ENCODE results near the gene SH3GLB1.

The SH3GLB1 gene

DNA sequence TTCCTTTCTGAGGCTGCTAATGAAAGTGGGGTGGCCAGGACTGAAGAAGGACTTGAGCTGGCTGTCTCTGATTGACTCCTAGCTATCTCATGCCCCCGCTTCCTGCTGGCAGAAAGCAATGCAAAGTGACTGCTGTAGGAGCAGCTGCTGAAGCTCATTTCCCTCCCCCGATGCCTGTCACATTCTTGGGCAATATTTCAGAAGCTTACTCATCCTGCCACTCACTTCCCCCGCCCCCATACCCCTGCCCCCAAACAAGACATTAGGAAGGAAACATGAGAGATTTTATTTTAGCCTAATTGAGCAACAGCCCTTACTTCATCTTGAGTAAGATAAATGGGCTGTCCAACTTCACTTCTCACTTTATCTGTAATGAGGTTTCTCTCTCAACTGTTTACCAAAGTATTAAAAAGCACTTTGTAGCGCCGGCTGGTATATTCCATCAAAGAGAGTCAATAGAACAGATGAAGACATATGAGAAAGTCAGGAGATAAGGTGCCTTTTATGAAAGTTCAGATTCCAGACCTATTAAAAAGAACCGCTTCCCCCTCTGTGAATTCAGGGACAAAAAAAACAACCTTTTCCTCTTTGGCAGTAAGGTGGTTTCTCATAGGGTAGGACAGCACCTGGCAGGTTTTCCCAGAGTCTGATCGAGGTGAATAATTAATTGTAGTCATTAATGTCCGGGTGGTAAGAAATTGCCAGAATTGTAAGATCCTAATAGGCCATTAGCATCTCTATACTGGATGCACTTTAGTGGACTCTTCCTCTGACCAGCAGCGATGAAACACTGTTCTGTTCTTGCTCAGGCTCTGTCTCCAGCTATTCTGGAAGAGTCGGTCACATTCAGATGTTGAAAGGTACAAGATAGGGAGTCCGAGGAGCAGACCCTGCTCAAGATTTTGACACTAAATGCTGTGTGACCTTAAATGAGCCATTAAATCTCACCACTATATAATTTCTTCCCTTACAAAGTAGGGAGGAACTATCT lies 70.2 kb downstream of the SH3GLB1 start:
- peak; percentile 32 to 73 for DNase-seq

DNA sequence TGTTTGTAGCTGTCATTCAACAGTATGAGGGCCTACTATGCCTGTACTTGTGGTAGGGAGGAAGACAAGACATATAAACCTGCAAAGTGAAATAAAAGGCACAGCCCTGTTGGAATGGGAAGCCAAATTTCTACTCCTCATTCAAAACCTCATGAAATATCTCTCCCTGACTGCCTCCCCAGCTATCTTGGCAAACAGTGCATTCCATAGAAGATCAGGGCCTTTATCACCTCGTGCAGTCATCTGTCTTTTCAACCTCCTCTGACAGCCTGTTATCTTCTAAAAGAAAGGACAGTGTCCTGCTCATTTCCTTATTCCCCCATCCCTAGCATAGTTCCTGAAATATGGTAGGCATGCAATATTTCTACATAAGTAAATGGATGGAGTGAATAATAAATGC lies 71.0 kb downstream of the SH3GLB1 start:
- no peak for DNase-seq

DNA sequence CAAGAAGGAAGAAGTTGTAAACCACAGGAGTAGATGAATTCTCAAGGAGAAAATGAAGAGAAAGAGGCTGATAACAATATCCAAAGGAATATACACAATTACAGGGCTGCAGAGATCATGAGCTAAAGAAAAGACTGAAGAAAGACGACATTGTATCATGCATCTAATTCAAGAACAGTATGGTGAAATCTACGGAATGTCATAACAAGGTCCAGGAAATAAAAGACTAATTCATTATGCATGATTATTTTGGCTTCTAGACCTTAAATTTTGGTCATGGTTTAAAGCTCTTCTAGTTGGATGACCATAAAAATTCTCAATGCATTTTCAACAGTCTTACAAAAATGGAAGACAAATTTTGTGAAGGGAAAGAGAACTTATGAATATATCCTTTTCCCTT lies 71.7 kb downstream of the SH3GLB1 start:
- DNase-seq = no peak

DNA sequence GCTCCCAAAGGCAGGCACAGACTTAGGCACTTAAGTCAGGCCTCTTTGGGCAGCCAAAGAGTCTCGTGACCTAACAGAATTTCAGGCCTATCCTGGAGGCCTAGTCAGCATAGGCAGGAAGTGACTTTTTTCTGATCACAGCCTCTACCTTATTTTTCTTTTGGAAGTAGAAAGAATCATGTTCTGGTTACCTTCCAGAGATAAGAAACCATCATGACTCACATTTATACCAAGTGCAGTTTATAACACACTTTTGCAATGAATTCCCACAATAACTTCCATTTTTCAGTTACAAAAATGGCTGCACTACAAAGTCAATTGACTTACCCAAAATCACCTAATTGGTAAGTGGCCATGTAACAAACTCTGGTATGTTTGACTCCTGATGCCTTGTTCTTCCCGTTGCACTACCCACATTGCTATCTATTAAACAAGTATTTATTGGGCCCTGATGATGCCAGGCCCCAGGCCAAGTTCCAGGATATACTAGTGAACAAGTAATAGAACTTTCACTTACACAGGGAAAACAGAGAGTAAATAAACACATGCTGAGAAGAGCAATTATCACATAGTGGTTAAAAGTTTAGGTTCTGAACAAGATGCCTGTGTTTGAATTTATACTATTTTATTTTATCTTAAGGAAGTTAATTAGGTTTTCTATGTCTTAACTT lies 74.3 kb downstream of the SH3GLB1 start:
- no peak for DNase-seq

DNA sequence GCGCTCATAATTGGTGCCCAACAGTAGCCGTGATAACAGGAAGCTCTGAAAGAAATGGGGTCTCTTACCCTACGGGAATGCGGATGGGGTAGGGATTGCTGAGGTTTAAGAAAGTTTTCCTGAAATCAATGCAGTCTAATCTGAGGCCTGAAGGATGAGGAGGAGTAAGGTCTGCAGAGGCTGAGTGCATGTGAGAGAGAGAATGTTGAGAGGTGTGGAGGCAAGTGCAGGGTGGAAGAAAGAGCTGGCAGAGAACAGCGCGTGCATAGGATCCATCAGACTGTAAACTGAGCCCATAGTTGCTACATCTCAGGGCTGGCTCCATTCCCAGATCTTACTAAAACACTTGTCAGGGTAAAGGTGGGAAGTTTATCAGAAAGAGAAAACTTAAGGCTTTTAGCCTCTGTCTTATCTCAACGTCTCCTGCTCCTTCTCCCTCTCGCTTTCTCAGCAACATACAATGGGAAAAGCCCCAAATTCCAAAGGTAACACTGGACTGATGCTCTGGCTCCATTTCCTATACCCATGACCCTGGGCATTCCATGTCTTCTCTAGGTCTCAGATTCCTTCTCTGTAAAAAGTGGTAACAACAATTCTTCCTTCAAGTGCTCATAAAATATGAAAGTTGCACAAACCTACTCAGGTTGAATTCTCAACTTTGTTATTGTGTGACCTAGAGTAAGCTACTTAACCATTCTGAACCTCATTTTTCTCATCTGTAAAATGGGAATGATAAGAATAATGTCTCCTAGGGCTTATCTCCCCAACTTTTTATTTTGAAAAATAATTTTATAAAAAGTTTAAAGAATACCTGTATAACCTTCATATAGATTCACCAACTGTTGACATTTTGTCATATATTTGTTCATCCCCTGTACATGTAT lies 75.2 kb downstream of the SH3GLB1 start:
- no peak for DNase-seq

DNA sequence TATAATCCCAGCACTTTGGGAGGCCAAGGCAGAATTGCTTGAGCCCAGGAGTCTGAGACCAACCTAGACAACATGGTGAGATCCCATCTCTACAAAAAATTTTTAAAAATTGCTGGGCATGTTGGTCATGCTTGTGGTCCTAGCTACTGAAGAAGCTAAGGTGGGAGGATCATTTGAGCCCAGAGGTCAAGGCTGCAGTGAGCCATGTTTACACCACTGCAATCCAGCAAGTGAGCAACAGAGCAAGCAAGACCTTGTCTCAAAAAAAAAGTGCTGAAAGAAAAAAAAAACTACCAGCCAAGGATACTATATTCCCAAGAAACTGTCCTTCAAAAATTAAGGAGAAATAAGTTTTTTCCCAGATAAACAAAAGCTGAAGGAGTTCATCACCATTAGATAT lies 78.1 kb downstream of the SH3GLB1 start:
- no peak for DNase-seq

DNA sequence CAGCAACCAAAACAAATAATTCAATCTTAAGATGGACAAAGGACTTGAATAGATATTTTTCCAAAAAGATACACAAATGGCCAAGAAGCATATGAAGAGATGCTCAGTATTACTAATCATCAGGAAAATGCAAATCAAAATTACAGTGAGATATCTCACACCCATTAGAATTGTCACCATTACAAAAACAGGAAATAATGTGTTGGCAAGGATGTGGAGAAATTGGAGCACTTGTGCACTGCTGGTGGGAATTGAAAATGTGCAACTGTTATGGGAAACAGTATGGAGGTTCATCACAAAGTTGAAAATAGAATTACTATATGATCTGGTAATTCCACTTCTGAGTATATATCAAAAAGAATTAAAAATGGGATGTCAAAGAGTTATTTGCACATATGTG lies 83.2 kb downstream of the SH3GLB1 start:
- no peak for DNase-seq

DNA sequence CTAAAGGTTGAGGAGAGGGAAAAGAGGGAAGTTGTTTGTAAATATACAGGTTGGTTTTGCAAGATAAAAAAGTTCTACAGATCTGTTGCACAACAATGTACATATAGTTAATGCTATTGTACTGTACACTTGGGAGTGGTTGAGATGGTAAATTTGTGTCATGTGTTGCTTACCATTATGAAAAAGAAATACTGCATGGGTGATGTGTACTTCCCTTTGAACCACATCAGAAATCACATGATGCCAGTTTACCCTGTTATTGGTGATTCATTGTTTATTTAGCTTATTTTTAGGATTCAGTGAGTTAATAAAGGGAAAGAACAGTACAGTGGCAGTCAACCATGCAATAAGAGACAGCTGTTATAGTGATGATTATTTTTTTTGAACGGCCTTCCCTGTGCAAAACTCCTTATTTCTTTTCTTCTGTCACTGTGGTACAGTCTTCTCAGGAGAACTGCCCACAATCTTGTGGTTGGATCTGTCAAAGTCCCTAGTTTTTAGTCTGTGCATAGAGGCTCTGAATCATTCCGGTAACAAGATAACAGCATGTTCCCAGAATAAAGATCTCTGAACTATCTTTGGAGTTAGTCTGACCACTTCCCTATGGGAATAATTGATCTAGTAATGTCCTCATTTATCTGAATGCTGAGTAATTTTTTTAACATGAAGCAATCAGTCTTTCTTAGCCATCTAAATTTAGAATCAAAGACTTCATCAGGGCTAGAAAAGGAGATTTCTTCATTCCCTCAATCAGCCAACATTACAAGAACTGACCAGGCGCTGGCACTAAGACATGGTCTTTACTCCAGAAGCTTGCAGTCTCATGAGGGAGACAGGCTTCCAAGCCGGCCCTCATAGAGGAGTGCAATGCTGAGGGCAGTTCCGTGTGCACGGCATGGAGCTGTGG lies 84.2 kb downstream of the SH3GLB1 start:
- DNase-seq = no peak

DNA sequence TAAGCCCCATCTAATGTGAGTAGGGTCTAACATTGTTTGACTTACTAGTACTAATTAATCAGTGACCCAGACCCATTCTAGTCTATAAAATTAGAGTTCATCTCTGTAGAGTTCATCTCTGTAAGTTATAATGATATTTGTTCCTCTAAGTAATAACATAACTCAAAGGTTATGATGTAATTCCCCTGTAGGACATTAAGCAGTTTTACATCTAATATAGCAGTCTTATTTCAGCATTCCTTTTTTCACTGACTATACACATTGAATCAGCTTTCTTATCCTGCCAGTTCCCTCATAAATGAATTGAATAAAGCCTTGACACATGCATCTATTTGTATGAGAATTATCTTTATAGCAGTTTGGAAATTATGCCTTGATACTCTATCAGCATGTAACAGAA lies 90.9 kb downstream of the SH3GLB1 start:
- DNase-seq = no peak

Measured in CD4-positive, alpha-beta T cell treated with Interferon alpha-2 for 1 hour (primary cell).